Stomach (tissue), 9 donors: ENCODE results near the gene KRTAP12-4. TPM values are rescaled to one million over a fixed set of nuclear protein-coding genes. Genes with fewer than 3 reads are reported as not detected.
"Not testable (repeated sequence)": the region's sequence is repeated elsewhere in the genome, so short reads cannot be mapped to it uniquely, and the experiment has no call there.

Experiments
- DNase-seq, 2 donors: peaks; one replicate each; pipeline versions ENCODE4 v3.0.0 to v3.0.0-alpha.2; 2013 to 2019
- H3K27ac ChIP-seq, 5 donors: fragments of 200-600 bp in 4 of 5; sonication (generic) in 4 of 5; one replicate each; pipeline ENCODE4 v1.5.1; 2013 to 2019; ENCODE audit warnings: mild to moderate bottlenecking in 1 of 5, moderate library complexity in 1 of 5
- H3K27me3 ChIP-seq, 3 donors: fragments of 200-600 bp; sonication (generic); one replicate each; pipeline ENCODE4 v1.5.1; 2017 to 2019; ENCODE audit warnings: mixed run types in 1 of 3
- H3K36me3 ChIP-seq, 4 donors: fragments of 200-600 bp; sonication (generic); 1 replicate in 3 of 4; 2 replicates in 1 of 4; pipeline ENCODE4 v1.5.1; 2016 to 2019
- H3K4me1 ChIP-seq, 4 donors: fragments of 200-600 bp; sonication (generic); one replicate each; pipeline ENCODE4 v1.5.1; 2016 to 2019
- H3K4me3 ChIP-seq, 4 donors: fragments of 200-600 bp; sonication (generic) in 3 of 4; one replicate each; pipeline ENCODE4 v1.5.1; 2016 to 2019; ENCODE audit warnings: mild to moderate bottlenecking in 1 of 4
- H3K9me3 ChIP-seq, 4 donors: fragments of 200-600 bp; sonication (generic); one replicate each; pipeline ENCODE4 v1.5.1; 2016 to 2019
- EP300 ChIP-seq: sonication (generic); formaldehyde crosslinking; IDR thresholded peaks from one replicate; pipeline ENCODE4 v1.6.1; 2017; ENCODE audit warnings: antibody characterized with exemption
- POLR2A ChIP-seq, 4 donors: fragments of 450-650 bp; IDR thresholded peaks; one replicate each; pipeline ENCODE4 v1.6.1; 2016; ENCODE audit warnings: antibody characterized with exemption in 4 of 4, control low read depth in 2 of 4, mild to moderate bottlenecking in 1 of 4, moderate library complexity in 1 of 4
- POLR2AphosphoS5 ChIP-seq, 3 donors: sonication (generic); formaldehyde crosslinking; IDR thresholded peaks; one replicate each; pipeline ENCODE4 v1.6.1; 2016; ENCODE audit warnings: antibody characterized with exemption in 3 of 3
- WGBS, 5 donors: extraction: QIAGEN DNeasy Blood & Tissue Kit in 3 of 5; methylation state at CpG; one replicate each; pipeline versions ENCODE4 v1.1.5 to v1.1.7; 2013 to 2018; 5-methylcytosine and 5-hydroxymethylcytosine counted together
- intact Hi-C: fragments of 100-400 bp; cut with DNase I; formaldehyde crosslinking; loops from one replicate; pipeline ENCODE4 v1.15.1; 2023; ENCODE audit warnings: low total_unique reads
- polyA plus RNA-seq, 3 donors: library from polyadenylated mRNA; stranded (reverse); fragments of 200-250 nt; gene quantifications; one replicate each; pipeline ENCODE4 v1.2.3, GENCODE V29; 2013
- total RNA-seq, 5 donors: library from RNA; depleted of rRNA; stranded (reverse); fragments of >200 nt; gene quantifications; one replicate each; pipeline versions ENCODE4 v1.1.0 to v1.2.3, GENCODE V29; 2014 to 2016
- TF ChIP-seq, protein P1 (sequence below), 7 experiments: fragments of 450-650 bp in 4 of 7; fragments of 200-600 bp in 3 of 7; sonication (generic) in 3 of 7; IDR thresholded peaks; one replicate each; pipeline ENCODE4 v1.5.1; 2016 to 2019; ENCODE audit warnings: antibody characterized with exemption in 7 of 7, control low read depth in 2 of 7, mild to moderate bottlenecking in 1 of 7
- donor health status: healthy with polysubstance abuse.
- donor health status: Bipolar disorder and iron deficiency.
- donor health status: healthy.

The KRTAP12-4 gene
- total and polyA plus RNA-seq, 8 donors: not detected

DNA sequence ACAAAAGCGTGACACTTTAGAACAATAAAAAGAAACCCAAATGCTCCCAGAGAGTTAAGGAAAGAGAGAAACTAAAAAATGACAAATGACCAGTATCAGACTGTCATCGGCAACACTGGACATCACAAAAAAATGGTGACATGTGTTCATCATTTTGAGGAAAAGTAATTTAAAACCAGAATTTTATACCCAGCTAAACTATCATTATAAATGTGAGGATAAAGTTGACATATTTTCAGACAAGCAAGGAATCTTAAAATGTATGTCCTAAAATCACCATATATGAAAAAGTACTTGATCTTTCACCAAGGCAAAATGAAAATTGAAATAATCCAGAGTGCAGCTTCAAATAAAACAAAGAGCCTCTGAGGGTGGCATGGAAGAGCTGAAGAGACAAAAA lies 9.6 kb downstream of the KRTAP12-4 start:
- no peaks in the 10 kb centered on the region for H3K36me3 ChIP-seq
- no peaks in the 10 kb centered on the region for H3K4me1 ChIP-seq
- peaks cover 0 to 49% (median 21%) of the 10 kb centered on the region in 3 donors for H3K27me3 ChIP-seq
- WGBS, 5 donors: 40 to 51% (median 47%) methylated on average over 2 of the region's 2 CpGs
- intact Hi-C loops: no loop called here
- no peak for DNase-seq
- H3K9me3 ChIP-seq: peaks cover 0 to 41% (median 32%) of the 10 kb centered on the region in 4 donors
- H3K27ac ChIP-seq: no peak overlapping the region
- TF ChIP-seq POLR2A (IDR thresholded peaks at IDR 0.05): no peak
- TF ChIP-seq, protein P1, sequence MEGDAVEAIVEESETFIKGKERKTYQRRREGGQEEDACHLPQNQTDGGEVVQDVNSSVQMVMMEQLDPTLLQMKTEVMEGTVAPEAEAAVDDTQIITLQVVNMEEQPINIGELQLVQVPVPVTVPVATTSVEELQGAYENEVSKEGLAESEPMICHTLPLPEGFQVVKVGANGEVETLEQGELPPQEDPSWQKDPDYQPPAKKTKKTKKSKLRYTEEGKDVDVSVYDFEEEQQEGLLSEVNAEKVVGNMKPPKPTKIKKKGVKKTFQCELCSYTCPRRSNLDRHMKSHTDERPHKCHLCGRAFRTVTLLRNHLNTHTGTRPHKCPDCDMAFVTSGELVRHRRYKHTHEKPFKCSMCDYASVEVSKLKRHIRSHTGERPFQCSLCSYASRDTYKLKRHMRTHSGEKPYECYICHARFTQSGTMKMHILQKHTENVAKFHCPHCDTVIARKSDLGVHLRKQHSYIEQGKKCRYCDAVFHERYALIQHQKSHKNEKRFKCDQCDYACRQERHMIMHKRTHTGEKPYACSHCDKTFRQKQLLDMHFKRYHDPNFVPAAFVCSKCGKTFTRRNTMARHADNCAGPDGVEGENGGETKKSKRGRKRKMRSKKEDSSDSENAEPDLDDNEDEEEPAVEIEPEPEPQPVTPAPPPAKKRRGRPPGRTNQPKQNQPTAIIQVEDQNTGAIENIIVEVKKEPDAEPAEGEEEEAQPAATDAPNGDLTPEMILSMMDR (IDR thresholded peaks at IDR 0.05): no peak
- TF ChIP-seq EP300: no peak
- TF ChIP-seq POLR2AphosphoS5 (IDR thresholded peaks at IDR 0.05): no peak
- no peak overlapping the region for H3K4me3 ChIP-seq

DNA sequence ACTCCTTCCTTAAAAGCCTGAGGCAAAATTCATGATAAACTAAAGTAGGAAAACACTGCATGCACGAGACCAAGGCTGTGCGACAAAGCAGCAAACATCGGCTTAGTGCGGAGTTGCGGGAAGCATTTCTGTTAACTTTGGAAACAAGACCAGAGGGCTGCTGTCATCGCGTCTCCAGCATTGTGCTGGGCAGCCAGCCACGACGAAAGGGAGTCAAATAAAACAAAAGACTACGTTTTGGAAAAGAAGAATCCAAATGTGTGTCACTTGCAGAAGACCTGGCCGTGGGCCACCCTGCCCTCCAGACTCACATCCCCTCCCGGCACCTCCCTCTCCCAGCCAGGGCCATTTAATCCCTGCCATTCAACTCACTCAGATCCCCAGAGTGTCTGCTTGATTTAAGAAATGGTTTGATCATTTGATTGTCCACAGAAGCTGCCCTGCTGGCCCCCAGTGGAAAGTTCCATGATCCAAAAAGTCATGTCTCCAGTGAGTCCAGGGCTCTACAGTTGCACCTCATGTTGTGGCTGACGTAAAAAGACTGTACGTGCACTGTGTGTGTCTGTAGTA lies 10.6 kb downstream of the KRTAP12-4 start:
- 40 to 75% (median 74%) methylated on average over 14 of the region's 14 CpGs for WGBS, 5 donors
- intact Hi-C loops: no loop called here

DNA sequence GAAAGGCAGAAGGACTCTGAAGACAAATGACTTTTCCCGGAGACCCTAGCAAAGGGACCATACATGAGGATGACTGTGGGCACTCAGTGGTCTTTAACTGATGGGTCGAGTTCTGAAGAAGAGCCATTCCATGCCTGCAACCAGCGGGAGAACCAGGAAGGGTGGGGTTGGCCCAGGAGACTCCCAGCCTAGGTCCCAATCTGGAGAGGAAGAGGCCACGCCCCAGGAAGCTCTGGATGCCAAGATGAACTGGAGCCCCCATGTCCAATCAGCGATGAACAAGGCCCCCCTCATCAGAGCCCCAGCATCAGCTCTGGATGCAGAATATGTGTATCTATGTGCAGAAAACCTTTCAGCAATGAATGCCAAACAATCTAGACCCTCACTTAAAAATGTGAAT lies 13.7 kb downstream of the KRTAP12-4 start:
- no peak for DNase-seq
- WGBS, 5 donors: 74 to 88% (median 85%) methylated on average over 5 of the region's 5 CpGs
- Histone ChIP-seq H3K9me3 (peaks cover 0 to 41% (median 32%) of the 10 kb centered on the region in 4 donors), H3K27me3 (peaks cover 0 to 53% (median 23%) of the 10 kb centered on the region in 3 donors), H3K27ac (no peak overlapping the region), H3K4me1 (no peaks in the 10 kb centered on the region), H3K4me3 (no peak overlapping the region), H3K36me3 (no peaks in the 10 kb centered on the region)
- intact Hi-C loops: no loop called here
- TF ChIP-seq EP300: no peak
- TF ChIP-seq, protein P1 (IDR thresholded peaks at IDR 0.05): no peak
- no peak for TF ChIP-seq POLR2AphosphoS5 (IDR thresholded peaks at IDR 0.05)
- no peak for TF ChIP-seq POLR2A (IDR thresholded peaks at IDR 0.05)

More for the DNA sequence above, 10.6 kb downstream of the KRTAP12-4 start:
- TF ChIP-seq POLR2AphosphoS5 (IDR thresholded peaks at IDR 0.05) (no peak), POLR2A (IDR thresholded peaks at IDR 0.05) (no peak), EP300 (no peak)
- DNase-seq: peak in 1 of 2 donors; percentile 23
- H3K27ac ChIP-seq: no peak overlapping the region
- H3K27me3 ChIP-seq: peaks cover 0 to 50% (median 29%) of the 10 kb centered on the region in 3 donors
- no peaks in the 10 kb centered on the region for H3K36me3 ChIP-seq
- no peak overlapping the region for H3K4me3 ChIP-seq
- H3K9me3 ChIP-seq: peaks cover 0 to 41% (median 32%) of the 10 kb centered on the region in 4 donors
- H3K4me1 ChIP-seq: no peaks in the 10 kb centered on the region

DNA sequence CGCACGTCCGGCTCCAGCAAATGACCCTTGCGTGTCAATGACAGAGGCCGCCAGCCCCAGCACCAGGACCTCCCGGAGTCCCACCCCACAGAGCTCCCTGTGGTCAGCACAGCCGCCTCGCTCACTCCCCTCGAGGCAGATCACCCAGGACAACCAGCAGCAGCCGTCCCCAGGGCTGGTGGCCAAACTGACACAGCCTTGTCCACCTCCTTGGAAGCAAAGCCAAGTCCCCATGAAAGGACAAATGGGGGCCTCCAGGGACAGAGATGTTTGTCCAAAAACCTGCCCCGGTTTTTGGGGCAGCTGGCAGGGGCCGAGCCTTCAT lies 15.2 kb downstream of the KRTAP12-4 start:
- TF ChIP-seq POLR2AphosphoS5 (IDR thresholded peaks at IDR 0.05) (no peak), POLR2A (IDR thresholded peaks at IDR 0.05) (no peak), EP300 (no peak)
- TF ChIP-seq, protein P1 (IDR thresholded peaks at IDR 0.05): no peak

DNA sequence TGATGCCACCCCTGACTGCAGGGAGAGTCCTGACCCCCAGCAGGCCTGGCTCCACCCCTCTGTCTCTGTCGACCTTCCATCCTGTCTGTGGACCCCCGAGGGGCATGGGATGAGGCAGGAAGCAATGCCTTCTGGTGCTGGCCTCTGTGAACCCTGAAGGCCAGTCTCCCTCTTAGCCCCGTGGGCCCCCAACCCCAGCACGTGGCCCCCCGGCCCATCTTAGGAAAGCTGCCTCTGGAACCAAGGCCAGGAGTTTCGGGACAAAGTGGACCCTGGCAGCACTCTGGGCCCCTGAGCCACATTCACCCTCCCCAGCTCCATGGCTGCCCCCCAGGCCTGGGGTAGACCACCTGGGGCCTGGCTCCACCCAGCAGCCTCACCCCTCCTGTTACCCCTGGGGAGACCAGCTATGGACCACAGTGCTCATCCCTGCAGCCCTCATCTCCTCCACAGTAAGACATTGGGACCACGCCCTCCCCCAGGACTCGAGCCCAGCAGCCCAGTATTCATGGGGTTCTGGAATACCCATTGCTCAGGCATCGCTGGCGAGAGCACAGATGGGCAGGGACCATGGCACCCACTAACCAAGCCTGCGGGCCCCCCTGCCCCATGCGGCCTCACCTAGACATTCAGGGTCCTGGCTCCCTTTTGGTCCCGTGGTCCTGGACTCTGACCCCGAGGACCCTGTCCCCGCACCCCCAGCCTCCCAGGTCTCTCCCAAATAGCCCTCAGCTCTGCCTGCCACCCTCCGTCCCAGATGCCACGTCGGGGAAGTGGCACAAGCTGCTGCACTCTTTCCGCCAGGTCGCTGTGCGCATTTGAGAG lies 15.7 kb downstream of the KRTAP12-4 start:
- H3K36me3 ChIP-seq, H3K4me3 ChIP-seq, intact Hi-C loops, H3K27ac ChIP-seq, H3K4me1 ChIP-seq: not testable (repeated sequence)
- WGBS, 5 donors: 77 to 89% (median 85%) methylated on average over 10 to 21 of the region's 21 CpGs
- peak in 1 of 2 donors; percentile 18 for DNase-seq
- Histone ChIP-seq H3K9me3 (peaks cover 0 to 23% (median 16%) of the 10 kb centered on the region in 4 donors), H3K27me3 (peaks cover 0 to 53% (median 23%) of the 10 kb centered on the region in 3 donors)

More for the DNA sequence above, 15.2 kb downstream of the KRTAP12-4 start:
- 80 to 90% (median 83%) methylated on average over 10 to 12 of the region's 12 CpGs for WGBS, 5 donors
- no peaks in the 10 kb centered on the region for H3K4me1 ChIP-seq
- intact Hi-C loops: no loop called here
- no peak overlapping the region for H3K4me3 ChIP-seq
- DNase-seq: peak in 1 of 2 donors; percentile 22
- peaks cover 0 to 28% (median 21%) of the 10 kb centered on the region in 4 donors for H3K9me3 ChIP-seq
- no peaks in the 10 kb centered on the region for H3K36me3 ChIP-seq
- no peak overlapping the region for H3K27ac ChIP-seq
- H3K27me3 ChIP-seq: peaks cover 0 to 53% (median 23%) of the 10 kb centered on the region in 3 donors

DNA sequence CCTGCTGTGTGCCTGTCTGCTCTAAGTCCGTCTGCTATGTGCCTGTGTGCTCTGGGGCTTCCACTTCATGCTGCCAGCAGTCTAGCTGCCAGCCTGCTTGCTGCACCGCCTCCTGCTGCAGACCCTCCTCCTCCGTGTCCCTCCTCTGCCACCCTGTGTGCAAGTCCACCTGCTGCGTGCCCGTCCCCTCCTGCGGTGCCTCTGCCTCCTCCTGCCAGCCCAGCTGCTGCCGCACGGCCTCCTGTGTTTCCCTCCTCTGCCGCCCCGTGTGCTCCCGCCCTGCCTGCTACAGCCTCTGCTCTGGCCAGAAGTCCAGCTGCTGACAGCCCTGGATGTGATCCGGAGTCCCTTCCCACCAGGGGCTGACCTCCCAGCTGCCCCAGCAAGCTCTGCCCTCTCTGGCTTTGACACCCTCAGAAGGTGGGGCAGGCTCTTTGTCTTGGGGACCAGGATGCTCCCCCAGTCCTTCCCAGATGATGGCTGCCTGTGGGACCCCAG lies 16.6 kb downstream of the KRTAP12-4 start:
- DNase-seq, H3K4me1 ChIP-seq, H3K4me3 ChIP-seq, H3K36me3 ChIP-seq, H3K27ac ChIP-seq, intact Hi-C loops: not testable (repeated sequence)
- H3K27me3 ChIP-seq: peaks cover 0 to 53% (median 23%) of the 10 kb centered on the region in 3 donors
- 52 to 74% (median 64%) methylated on average over 8 to 11 of the region's 12 CpGs for whole genome bisulfite sequencing, 5 donors
- H3K9me3 ChIP-seq: peaks cover 0 to 20% (median 15%) of the 10 kb centered on the region in 4 donors
